Measurements from ENCODE around the gene DACT2. TPM values are rescaled to one million over a fixed set of nuclear protein-coding genes. Genes with fewer than 3 reads are reported as not detected.

The DACT2 gene
- total RNA-seq, 1 donor from 2014 or later: 1.0 TPM

DNA sequence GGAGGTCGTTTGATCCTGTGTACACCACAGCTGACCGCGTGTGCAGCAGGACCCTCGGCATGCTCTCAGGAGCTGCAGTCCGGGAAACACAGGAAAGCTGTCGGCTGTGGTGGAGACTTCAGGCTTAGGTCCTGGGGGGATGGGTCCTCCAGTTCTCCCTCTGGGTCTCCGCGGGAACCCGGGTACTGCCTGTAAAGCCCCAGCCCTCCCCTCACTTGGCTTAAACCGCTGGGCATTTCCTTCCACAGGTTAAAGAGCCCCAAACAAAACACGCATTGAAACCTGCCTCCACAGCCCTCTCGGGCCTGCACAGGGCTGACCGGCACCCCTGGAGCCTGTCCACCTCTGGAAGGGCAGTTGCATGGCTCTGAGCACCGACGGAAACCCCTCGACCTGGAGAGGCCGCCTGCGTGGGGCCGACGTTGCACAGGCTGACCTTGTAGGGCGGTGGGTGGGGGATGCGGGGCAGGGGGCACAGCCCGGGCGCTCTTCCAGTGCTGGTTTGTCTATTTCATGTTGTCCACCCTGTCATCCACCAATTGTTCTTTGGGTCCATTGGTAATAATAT, 59.1 kb downstream of the DACT2 start:
- DNase-seq (ENCODE audit: missing footprints) (no peak), ATAC-seq (no peak)
- intact Hi-C loops (cut with DNase I): no loop called here

DNA sequence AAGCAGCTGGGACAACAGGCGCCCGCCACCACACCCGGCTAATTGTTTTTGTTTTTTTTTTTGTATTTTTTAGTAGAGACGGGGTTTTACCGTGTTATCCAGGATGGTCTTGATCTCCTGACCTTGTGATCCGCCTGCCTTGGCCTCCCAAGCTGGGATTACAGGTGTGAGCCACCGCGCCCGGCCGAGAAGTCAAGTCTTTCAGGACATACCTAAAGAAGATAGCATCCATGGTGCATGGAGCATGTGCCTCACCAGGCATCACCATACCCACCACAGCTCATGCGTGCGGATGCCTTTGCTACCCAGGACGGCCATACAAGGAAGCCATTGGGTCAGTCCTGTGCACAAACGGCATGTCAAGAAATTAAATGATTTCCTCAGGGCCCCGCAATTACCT, 60.8 kb downstream of the DACT2 start:
- DNase-seq (ENCODE audit: missing footprints) (no peak), ATAC-seq (no peak)
- intact Hi-C loops (cut with DNase I): no loop called here

DNA sequence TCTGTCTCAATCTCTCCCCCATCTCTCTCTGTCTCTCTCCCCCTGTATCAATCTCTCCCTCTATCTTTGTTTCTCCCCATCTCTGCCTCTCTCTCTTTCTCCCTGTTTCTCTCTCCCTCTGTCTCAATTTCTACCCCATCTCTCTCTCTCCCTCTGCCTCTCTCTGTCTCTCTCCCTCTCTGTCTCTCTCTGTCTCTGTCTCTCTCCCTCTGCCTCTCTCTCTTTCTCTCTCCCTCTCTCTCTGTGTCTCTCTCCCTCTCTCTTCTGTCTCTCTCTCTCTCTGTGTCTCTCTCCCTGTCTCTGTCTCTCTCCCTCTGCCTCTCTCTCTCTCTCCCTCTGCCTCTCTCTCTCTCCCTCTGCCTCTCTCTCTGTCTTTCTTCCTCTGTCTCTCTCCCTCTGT, 62.6 kb downstream of the DACT2 start:
- no peak for DNase-seq (ENCODE audit: missing footprints)
- intact Hi-C loops (cut with DNase I): no loop called here
- ATAC-seq: no peak

Other genes starting within 250 kb of the DACT2 start
- gene FRMD1, start 240.6 kb downstream of the DACT2 start, total RNA-seq: 0.41 TPM
- gene SMOC2, start 121.4 kb upstream of the DACT2 start, total RNA-seq: 16.4 TPM

Data from Right ventricle myocardium inferior (tissue), 1 donor.